LNCaP clone FGC (cell line): ENCODE data around the gene USP34.

Source experiments
- DNase-seq: peaks from one replicate; pipeline ENCODE4 v3.0.0-alpha.2; 2011; ENCODE audit warnings: low read depth
- H3K4me3 ChIP-seq: 2 replicates; pipeline ENCODE4 v1.5.1; 2011; ENCODE audit warnings: mild to moderate bottlenecking, low read depth, low read length, control low read depth
- CTCF ChIP-seq: IDR thresholded peaks from 2 replicates; pipeline ENCODE4 v1.5.1; 2012; ENCODE audit warnings: mild to moderate bottlenecking; ENCODE audit not compliant: control insufficient read depth, insufficient read depth; ENCODE audit errors: extremely low read depth

Gene USP34

GRCh38 chr2:61282104-61282590, 188.7 kb downstream of the USP34 start:
- no peak for TF ChIP-seq CTCF
- H3K4me3 ChIP-seq = no peak overlapping the region

DNA sequence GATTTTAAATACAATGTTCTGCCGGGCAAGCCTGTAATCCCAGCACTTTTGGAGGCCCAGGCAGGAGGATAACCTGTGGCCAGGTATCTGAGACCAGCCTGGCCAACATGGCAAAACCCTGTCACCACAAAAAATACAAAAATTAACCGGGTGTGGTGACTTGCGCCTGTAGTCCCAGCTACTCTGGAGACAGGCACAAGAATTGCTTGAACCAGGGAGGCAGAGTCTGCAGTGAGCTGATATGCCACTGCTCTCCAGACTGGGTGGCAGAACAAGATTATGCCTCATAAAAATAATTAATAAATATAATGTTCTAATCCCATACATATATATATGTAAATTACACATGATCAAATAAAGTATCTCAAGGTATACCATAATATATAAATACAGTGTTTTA, 189.6 kb downstream of the USP34 start:
- no peak overlapping the region for H3K4me3 ChIP-seq
- TF ChIP-seq CTCF = no peak
- no peak for DNase-seq

More at GRCh38 chr2:61282104-61282590, 188.7 kb downstream of the USP34 start:
- DNase-seq = peak; percentile 75

- no peak overlapping the region for H3K4me3 ChIP-seq
- no peak for TF ChIP-seq CTCF
- DNase-seq = no peak
Measured at GRCh38 chr2:61277756-61278155, 193.1 kb downstream of the USP34 start.

GRCh38 chr2:61275575-61276184, 195.2 kb downstream of the USP34 start:
- H3K4me3 ChIP-seq = no peak overlapping the region
- TF ChIP-seq CTCF = no peak
- DNase-seq = no peak

DNA sequence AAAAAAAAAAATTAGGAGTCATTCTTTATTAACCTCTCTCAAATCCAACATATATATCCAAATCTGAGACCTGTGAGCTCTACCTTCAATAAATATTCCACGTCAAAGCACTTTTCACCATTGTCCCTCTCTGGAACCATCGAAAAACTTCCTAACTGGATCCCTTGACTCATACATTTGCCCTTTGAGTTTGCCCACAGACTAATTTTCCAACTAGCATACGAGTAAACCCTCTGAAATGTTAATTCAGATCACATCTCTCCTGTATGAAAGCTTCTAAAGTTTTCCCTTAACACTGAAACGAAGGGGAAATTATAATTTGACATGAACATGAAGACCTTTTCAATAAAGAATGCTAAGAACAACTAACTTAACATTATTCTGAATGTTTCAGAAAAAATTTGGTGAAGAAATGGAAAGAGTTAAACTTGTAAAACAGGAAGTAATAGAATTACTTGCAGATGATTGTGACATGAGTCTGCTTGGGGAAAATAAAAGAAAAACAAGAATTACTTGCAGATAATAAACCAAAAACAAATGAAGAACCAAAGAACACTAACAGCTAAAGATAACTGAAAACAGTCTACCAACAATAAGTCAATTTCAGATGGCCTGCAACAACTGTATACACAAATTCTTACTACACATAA, 198.3 kb downstream of the USP34 start:
- no peak for TF ChIP-seq CTCF
- H3K4me3 ChIP-seq = no peak overlapping the region
- DNase-seq = no peak

DNA sequence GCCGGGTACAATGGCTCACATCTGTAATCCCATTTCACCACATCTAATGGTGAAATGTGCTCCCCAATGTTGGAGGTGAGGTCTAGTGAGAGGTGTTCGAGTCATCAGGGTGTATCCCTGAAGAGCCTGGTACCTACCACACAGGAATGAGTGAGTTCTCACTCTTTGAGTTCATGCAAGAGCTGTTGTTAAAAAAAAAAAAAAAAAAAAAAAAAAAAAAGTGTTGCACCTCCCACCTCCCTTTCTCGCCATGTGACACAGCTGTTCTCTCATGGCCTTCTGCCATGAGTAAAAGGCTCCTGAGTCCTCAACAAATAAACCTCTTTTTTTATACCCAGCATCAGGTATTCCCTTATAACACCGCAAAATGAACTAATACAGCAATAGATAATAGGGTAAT, 202.6 kb downstream of the USP34 start:
- no peak for TF ChIP-seq CTCF
- H3K4me3 ChIP-seq = no peak overlapping the region
- no peak for DNase-seq
